ENCODE results near the gene EFCAB9. TPM values are rescaled to one million over a fixed set of nuclear protein-coding genes. Genes with fewer than 3 reads are reported as not detected.

The EFCAB9 gene
- total RNA-seq, 3 donors from 2014 or later = not detected

DNA sequence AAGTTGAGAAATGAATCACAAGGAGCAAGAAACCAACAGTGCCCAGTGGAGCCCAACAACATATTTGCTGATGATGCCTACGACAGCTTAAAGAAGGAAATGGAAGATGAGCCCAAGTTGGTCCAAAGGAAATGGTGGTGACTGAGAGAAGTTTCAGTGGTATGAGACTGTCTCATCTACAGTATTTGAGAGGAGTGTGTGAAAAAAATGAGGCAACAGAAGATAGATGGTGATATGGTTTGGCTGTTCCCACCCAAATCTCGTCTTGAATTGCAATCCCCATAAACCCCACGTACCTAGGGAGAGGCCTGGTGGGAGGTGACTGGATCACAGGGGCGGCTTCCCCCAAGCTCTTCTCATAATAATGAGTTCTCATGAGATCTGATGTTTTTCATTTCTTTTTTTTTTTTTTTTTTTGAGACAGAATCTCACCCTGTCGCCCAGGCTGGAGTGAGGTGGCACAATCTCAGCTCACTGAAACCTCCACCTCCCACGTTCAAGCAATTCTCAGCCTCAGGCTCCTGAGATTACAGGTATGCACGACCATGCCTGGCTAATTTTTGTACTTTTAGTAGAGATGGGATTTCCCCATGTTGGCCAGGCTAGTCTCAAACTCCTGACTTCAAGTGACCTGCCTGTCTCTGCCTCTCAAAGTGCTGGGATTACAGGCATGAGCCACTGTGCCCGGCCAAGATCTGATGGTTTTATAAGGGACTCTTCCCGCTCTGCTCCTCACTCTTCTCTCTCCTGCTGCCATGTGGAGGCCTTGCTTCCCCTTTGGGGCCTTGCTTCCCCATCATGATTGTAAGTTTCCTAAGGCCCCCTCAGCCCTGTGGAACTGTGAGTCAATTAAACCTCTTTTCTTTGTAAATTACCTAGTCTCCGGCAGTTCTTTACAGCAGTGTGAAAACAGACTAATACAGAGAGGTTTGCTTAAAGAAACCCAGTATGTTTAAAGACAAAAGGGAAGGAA lies 30.2 kb downstream of the EFCAB9 start:
- H3K9me3 Mint-ChIP-seq = peaks cover 3% of the 10 kb centered on the region
- ATAC-seq (peak; percentile 82 to 83), DNase-seq (no peak)
- peak overlapping the region; percentile 42 for H3K4me3 Mint-ChIP-seq
- H3K27me3 Mint-ChIP-seq (ENCODE audit: low read depth) = no peaks in the 10 kb centered on the region
- H3K4me1 Mint-ChIP-seq (ENCODE audit: low read depth) = peaks cover 29% of the 10 kb centered on the region
- H3K36me3 Mint-ChIP-seq (ENCODE audit: insufficient read depth) = peaks cover 28% of the 10 kb centered on the region

GRCh38 chr5:172224996-172225395 lies 31.0 kb downstream of the EFCAB9 start:
- H3K9me3 Mint-ChIP-seq = no peaks in the 10 kb centered on the region
- H3K4me3 Mint-ChIP-seq = no peak overlapping the region
- H3K36me3 Mint-ChIP-seq (ENCODE audit: insufficient read depth) = peaks cover 21% of the 10 kb centered on the region
- no peak for DNase-seq
- peaks cover 34% of the 10 kb centered on the region for H3K4me1 Mint-ChIP-seq (ENCODE audit: low read depth)
- ATAC-seq = no peak
- H3K27me3 Mint-ChIP-seq (ENCODE audit: low read depth) = no peaks in the 10 kb centered on the region

- no peak for DNase-seq
- Mint-ChIP-seq H3K27me3 (ENCODE audit: low read depth) (no peaks in the 10 kb centered on the region), H3K4me1 (ENCODE audit: low read depth) (peaks cover 18% of the 10 kb centered on the region), H3K4me3 (no peak overlapping the region), H3K9me3 (no peaks in the 10 kb centered on the region), H3K36me3 (ENCODE audit: insufficient read depth) (peaks cover 27% of the 10 kb centered on the region)
- ATAC-seq = peak; percentile 82
Measured at GRCh38 chr5:172229904-172230303, 35.9 kb downstream of the EFCAB9 start.

GRCh38 chr5:172234031-172234430 lies 40.1 kb downstream of the EFCAB9 start:
- H3K27me3 Mint-ChIP-seq (ENCODE audit: low read depth) = no peaks in the 10 kb centered on the region
- ATAC-seq = no peak
- DNase-seq = no peak
- H3K9me3 Mint-ChIP-seq = no peaks in the 10 kb centered on the region
- peaks cover 46% of the 10 kb centered on the region for H3K4me1 Mint-ChIP-seq (ENCODE audit: low read depth)
- peaks cover 21% of the 10 kb centered on the region for H3K36me3 Mint-ChIP-seq (ENCODE audit: insufficient read depth)
- H3K4me3 Mint-ChIP-seq = no peak overlapping the region

- Mint-ChIP-seq H3K9me3 (no peaks in the 10 kb centered on the region), H3K4me1 (ENCODE audit: low read depth) (peaks cover 45% of the 10 kb centered on the region), H3K36me3 (ENCODE audit: insufficient read depth) (peaks cover 21% of the 10 kb centered on the region), H3K27me3 (ENCODE audit: low read depth) (no peaks in the 10 kb centered on the region), H3K4me3 (no peak overlapping the region)
- DNase-seq (no peak), ATAC-seq (peak in 1 of 2 donors; percentile 41)
Measured at GRCh38 chr5:172235132-172235780, 41.3 kb downstream of the EFCAB9 start.

DNA sequence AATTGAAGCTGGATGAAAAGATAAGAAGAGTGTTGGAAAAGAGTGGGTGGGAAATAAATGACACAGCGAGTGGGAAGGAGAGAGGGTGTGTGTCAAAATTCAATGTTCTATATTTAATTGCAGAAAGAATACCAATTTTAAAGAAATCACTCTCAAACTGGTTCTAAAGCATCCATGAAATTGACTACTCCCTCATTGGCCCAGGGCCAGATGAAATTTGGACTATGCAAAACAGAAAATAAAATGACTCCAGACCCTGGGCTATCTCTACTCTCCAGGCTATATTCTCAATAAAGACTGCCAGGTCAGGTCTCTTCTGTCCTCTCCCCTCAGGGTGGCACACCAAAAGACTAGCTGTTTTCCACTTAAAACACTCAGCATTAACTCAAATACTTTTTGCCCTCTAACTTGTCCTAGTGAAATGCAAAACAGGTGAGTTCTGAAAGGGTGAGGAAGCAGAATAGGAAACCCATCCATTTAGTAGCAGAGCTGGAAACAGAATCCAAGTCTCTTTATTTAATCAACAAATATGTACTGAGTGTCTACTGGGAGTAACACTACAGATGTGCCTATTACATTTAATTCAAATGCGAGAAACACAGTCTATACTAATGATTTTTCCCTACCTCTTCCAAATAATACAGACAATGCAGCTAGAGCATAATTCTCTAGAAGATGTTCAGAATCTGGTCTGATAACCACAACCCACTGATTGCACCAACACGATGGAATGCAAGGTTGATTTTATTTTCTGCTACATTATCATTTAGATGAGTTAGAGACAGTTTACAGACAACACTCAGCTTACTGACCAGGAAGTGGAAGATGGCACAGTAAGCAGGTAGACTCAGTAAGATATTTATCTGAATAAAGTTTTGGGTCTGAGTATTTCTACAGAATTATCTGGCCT lies 42.1 kb downstream of the EFCAB9 start:
- no peak for ATAC-seq
- no peaks in the 10 kb centered on the region for H3K9me3 Mint-ChIP-seq
- peaks cover 43% of the 10 kb centered on the region for H3K4me1 Mint-ChIP-seq (ENCODE audit: low read depth)
- H3K4me3 Mint-ChIP-seq = no peak overlapping the region
- peaks cover 16% of the 10 kb centered on the region for H3K36me3 Mint-ChIP-seq (ENCODE audit: insufficient read depth)
- no peak for DNase-seq
- no peaks in the 10 kb centered on the region for H3K27me3 Mint-ChIP-seq (ENCODE audit: low read depth)

- no peak for ATAC-seq
- H3K4me1 Mint-ChIP-seq (ENCODE audit: low read depth) = peaks cover 45% of the 10 kb centered on the region
- peaks cover 6% of the 10 kb centered on the region for H3K36me3 Mint-ChIP-seq (ENCODE audit: insufficient read depth)
- peak overlapping the region; percentile 12 for H3K4me3 Mint-ChIP-seq
- DNase-seq = no peak
- no peaks in the 10 kb centered on the region for H3K9me3 Mint-ChIP-seq
- no peaks in the 10 kb centered on the region for H3K27me3 Mint-ChIP-seq (ENCODE audit: low read depth)
Measured at GRCh38 chr5:172238334-172238733, 44.4 kb downstream of the EFCAB9 start.

- H3K9me3 Mint-ChIP-seq = no peaks in the 10 kb centered on the region
- peaks cover 10% of the 10 kb centered on the region for H3K36me3 Mint-ChIP-seq (ENCODE audit: insufficient read depth)
- no peak for DNase-seq
- ATAC-seq = no peak
- peaks cover 18% of the 10 kb centered on the region for H3K4me1 Mint-ChIP-seq (ENCODE audit: low read depth)
- no peak overlapping the region for H3K4me3 Mint-ChIP-seq
- no peaks in the 10 kb centered on the region for H3K27me3 Mint-ChIP-seq (ENCODE audit: low read depth)
Measured at GRCh38 chr5:172243302-172243701, 49.3 kb downstream of the EFCAB9 start.

DNA sequence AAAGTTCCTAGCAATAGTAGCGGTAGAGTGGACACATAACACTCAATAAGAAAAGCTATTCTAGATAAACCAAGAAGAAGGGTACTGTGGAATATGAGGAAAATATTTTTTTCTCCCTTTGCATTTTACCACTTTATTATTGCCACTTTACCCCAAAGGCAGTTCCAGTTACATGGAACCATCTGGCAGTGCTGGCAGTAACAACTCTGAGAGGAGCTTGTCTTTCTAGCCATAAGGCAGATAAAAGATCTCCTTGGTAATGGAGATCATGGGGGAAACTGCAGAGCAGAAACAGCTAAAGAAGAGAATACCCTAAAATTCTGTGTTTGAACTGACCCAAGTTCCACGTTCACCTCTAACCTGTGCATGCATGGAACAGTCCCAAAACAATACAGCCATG lies 51.1 kb downstream of the EFCAB9 start:
- H3K36me3 Mint-ChIP-seq (ENCODE audit: insufficient read depth) = peaks cover 15% of the 10 kb centered on the region
- no peak overlapping the region for H3K4me3 Mint-ChIP-seq
- ATAC-seq (no peak), DNase-seq (no peak)
- H3K9me3 Mint-ChIP-seq = peaks cover 4% of the 10 kb centered on the region
- peaks cover 6% of the 10 kb centered on the region for H3K4me1 Mint-ChIP-seq (ENCODE audit: low read depth)
- no peaks in the 10 kb centered on the region for H3K27me3 Mint-ChIP-seq (ENCODE audit: low read depth)

- peaks cover 15% of the 10 kb centered on the region for H3K36me3 Mint-ChIP-seq (ENCODE audit: insufficient read depth)
- DNase-seq = no peak
- H3K4me1 Mint-ChIP-seq (ENCODE audit: low read depth) = peaks cover 6% of the 10 kb centered on the region
- no peaks in the 10 kb centered on the region for H3K27me3 Mint-ChIP-seq (ENCODE audit: low read depth)
- H3K9me3 Mint-ChIP-seq = peaks cover 8% of the 10 kb centered on the region
- no peak overlapping the region for H3K4me3 Mint-ChIP-seq
- ATAC-seq = no peak
Measured at GRCh38 chr5:172245703-172246125, 51.7 kb downstream of the EFCAB9 start.

GRCh38 chr5:172248637-172249036 lies 54.7 kb downstream of the EFCAB9 start:
- ATAC-seq = no peak
- peaks cover 4% of the 10 kb centered on the region for H3K4me1 Mint-ChIP-seq (ENCODE audit: low read depth)
- peaks cover 25% of the 10 kb centered on the region for H3K9me3 Mint-ChIP-seq
- H3K27me3 Mint-ChIP-seq (ENCODE audit: low read depth) = no peaks in the 10 kb centered on the region
- peaks cover 14% of the 10 kb centered on the region for H3K36me3 Mint-ChIP-seq (ENCODE audit: insufficient read depth)
- DNase-seq = no peak
- H3K4me3 Mint-ChIP-seq = no peak overlapping the region

DNA sequence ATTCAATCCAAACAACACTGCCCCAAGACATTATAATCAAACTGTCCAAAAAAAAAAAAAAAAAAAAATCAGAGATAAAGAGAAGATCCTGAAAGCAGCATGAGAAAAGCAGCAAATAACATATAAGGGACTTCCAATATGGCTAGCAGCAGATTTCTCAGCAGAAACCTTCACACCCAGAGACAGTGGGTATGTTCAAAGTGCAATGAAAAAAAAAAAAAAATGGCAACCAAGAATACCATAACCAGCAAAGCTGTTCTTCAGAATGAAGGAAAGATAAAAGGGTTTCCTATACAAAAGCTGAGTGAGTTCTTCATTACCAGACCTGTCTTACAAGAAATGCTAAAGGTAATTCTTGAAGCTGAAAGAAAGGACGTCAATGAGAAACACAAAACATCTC lies 57.4 kb downstream of the EFCAB9 start:
- peaks cover 16% of the 10 kb centered on the region for H3K36me3 Mint-ChIP-seq (ENCODE audit: insufficient read depth)
- DNase-seq (no peak), ATAC-seq (no peak)
- no peak overlapping the region for H3K4me3 Mint-ChIP-seq
- H3K4me1 Mint-ChIP-seq (ENCODE audit: low read depth) = peaks cover 2% of the 10 kb centered on the region
- H3K27me3 Mint-ChIP-seq (ENCODE audit: low read depth) = no peaks in the 10 kb centered on the region
- H3K9me3 Mint-ChIP-seq = peaks cover 25% of the 10 kb centered on the region

DNA sequence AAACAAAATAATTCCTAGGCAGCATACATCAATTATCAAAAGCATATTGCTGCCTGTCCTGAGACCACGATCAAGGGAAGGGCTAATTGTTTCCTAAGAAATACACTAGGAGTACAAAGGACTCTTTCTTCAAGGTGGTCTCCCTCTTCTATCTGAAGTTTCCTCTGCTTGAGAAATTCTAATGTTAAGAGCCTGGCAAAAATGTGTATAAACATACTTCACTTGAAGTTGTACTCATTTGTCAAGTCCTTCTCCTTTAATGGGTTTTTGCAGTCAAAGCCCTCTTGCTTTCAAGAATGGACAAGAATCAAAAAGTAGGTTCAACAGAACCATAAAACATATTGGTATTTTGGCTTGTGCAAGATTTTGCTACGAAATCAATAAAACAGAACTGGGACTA lies 58.5 kb downstream of the EFCAB9 start:
- Mint-ChIP-seq H3K27me3 (ENCODE audit: low read depth) (no peaks in the 10 kb centered on the region), H3K36me3 (ENCODE audit: insufficient read depth) (peaks cover 21% of the 10 kb centered on the region), H3K4me3 (no peak overlapping the region), H3K9me3 (peaks cover 25% of the 10 kb centered on the region), H3K4me1 (ENCODE audit: low read depth) (peaks cover 2% of the 10 kb centered on the region)
- DNase-seq (no peak), ATAC-seq (no peak)

Measured in activated T-cell treated with anti-CD3 and anti-CD28 coated beads, Interleukin-2, amount 50 U/mL, for 4 hours (primary cell).